Stimulated activated CD4-positive, alpha-beta T cell treated with anti-CD3 and anti-CD28 coated beads, Interleukin-15, amount 100 ng/mL, for 48 hours (primary cell): ENCODE measurements around the gene SIRPG.

Experiments
- DNase-seq, 2 donors: peaks; one replicate each; pipeline ENCODE4 v3.0.0-alpha.2; 2020; ENCODE audit warnings: low read depth in 2 of 2

SIRPG gene

DNA sequence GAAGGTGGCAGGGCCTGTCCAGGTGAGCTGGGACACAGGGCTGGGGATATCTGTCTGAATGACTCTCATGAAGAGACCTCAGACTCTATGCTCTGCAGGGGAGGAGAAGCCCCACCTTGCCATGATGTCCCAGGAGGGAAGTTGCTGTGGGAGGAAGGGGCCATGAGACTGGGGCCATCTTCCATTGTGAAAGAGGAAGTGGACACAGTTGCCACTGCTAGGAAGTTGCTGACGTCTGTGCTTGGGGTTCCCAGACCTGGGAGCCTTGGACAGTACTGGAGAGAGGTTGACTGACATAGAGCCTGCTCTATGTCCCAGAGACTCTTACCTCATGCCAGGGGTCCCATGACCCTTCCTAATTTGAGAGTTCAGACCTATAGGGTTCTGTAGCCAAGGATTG, 62.2 kb downstream of the SIRPG start:
- no peak for DNase-seq

DNA sequence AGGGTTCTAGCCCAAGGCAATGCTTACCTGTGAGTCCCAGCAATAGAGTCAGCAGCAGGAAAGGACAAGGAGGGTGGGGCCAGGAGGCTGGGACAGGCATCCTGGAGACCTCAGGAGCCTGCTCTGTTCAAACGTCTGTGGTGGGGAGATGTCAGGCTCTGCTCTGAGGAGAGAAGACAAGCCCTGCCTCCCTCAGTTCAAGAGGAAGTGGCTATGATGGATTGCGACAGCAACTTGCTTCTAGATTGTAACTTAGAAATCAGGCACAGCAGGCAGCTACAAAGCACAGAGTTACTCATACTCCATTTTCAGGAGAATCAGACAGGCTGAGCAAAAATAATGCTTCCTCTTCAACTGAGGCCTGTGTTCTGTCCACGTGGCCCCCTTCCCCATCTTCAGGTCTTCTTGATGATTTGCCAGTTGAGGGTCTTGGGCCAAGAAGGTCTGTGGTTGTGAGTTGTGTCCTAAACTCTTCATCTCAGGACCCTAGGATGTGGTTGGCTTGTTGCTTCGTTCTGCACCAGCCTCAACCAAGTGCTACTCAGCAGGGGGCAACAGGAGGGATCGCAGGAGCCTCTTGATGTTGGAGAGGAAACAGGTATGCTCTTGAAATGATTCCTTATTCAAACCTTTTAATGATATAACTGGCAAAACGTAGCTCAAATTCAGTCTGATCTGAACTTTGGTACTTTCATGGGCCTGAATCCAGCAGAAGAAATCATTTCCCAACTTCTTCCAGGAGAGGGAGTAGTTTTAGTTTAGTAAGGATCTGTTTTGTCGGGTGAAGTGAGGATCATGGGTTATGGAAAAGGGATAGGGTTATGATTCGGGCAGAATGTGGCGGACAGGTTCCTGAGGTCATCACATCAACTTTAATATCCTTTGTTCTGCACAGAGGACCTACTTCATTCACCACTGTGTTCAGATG, 68.8 kb downstream of the SIRPG start:
- DNase-seq, result no peak

DNA sequence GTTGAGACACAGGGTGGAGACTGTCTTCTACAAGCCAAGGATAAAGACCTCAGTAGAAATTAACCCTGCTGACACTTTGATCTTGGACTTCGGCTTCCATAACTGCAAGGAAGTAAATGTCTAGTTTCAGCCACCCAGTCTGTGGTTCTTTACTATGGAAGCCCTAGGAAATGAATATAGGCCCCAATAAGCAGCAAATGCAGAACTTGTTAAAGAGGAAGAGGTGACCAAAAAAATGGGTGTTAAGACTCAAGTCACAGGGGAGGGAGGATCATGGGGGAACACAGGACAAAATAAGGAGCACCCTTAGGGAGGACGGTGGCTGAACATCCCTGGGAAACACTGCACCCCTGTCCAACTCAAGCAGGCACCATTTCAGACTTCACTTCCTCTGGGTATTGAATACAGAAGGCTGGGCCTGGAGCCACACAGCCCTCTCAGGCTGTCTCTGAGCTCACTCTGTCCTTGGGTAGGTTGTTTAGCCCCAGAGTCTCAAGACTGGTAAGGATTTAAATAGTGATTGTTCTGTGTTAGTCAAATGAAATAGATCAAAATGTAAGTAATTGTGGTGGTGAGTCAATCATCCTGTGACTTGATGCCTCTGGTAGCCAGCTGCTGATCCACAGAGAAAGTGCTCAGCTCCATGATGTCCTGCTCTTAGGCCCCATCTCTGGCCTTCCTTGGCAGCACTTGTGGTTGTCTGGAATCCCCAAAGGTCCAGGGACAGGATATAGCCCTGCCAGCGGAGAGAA, 69.6 kb downstream of the SIRPG start:
- no peak for DNase-seq

DNA sequence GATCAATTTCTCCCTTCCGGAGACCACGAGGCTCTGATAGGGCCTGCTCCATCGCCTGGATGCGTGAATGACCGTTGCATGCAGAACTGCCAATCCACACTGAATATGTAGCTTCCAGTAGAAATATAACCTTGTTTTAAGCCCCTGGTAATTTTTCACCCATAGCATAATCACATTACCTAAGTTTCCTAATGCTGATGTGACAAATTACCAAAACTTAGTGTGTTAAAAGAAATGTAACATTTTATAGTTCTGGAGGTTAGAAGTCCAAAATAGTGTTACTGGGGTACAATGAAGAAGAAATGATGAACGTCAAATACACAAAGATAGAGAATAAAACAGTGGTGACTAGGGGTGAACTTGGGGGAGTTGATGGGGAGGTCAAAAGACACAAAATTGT, 78.1 kb downstream of the SIRPG start:
- no peak for DNase-seq
